GM19099 (cell line): Measurements from ENCODE around the gene LMX1B.

Experiments used
- POLR2A ChIP-seq: IDR thresholded peaks from 3 replicates; pipeline ENCODE4 v1.6.1; 2011; ENCODE audit warnings: low read depth; ENCODE audit not compliant: insufficient read length; ENCODE audit errors: extremely low read depth

LMX1B gene

GRCh38 chr9:126591922-126592321 lies 21.8 kb upstream of the LMX1B start:
- no peak for TF ChIP-seq POLR2A

- no peak for TF ChIP-seq POLR2A
Observed at GRCh38 chr9:126592461-126592860, 21.3 kb upstream of the LMX1B start.

GRCh38 chr9:126595982-126596381 lies 17.7 kb upstream of the LMX1B start:
- no peak for TF ChIP-seq POLR2A

- no peak for TF ChIP-seq POLR2A
Observed at GRCh38 chr9:126599047-126599650, 14.6 kb upstream of the LMX1B start.

GRCh38 chr9:126604059-126605055 lies 9.4 kb upstream of the LMX1B start:
- no peak for TF ChIP-seq POLR2A

- TF ChIP-seq POLR2A = no peak
Observed at GRCh38 chr9:126605792-126606482, 7.8 kb upstream of the LMX1B start.

- TF ChIP-seq POLR2A = no peak
Observed at GRCh38 chr9:126606483-126606870, 7.3 kb upstream of the LMX1B start.

- no peak for TF ChIP-seq POLR2A
Observed at GRCh38 chr9:126607086-126607485, 6.6 kb upstream of the LMX1B start.

GRCh38 chr9:126607731-126608130 lies 6.0 kb upstream of the LMX1B start:
- TF ChIP-seq POLR2A = no peak

- TF ChIP-seq POLR2A = no peak
Observed at GRCh38 chr9:126608551-126608950, 5.2 kb upstream of the LMX1B start.

GRCh38 chr9:126609191-126609590 lies 4.5 kb upstream of the LMX1B start:
- no peak for TF ChIP-seq POLR2A

- no peak for TF ChIP-seq POLR2A
Observed at GRCh38 chr9:126609711-126610388, 3.9 kb upstream of the LMX1B start.

- no peak for TF ChIP-seq POLR2A
Observed at GRCh38 chr9:126611193-126611591, 2.5 kb upstream of the LMX1B start.

- TF ChIP-seq POLR2A = no peak
Observed at GRCh38 chr9:126611592-126612325, 2.0 kb upstream of the LMX1B start.
